Ascending aorta (tissue), 2 donors: ENCODE results near the gene CYP2A6. TPM values are rescaled to one million over a fixed set of nuclear protein-coding genes. Genes with fewer than 3 reads are reported as not detected.

ENCODE experiments used
- DNase-seq, 2 donors: peaks; one replicate each; pipeline ENCODE4 v3.0.0-alpha.2; 2019; ENCODE audit warnings: low spot score in 2 of 2
- H3K27ac ChIP-seq, 2 donors: fragments of 200-600 bp; sonication (generic); one replicate each; pipeline ENCODE4 v1.5.1; 2016 to 2017; ENCODE audit warnings: mild to moderate bottlenecking in 1 of 2
- H3K27me3 ChIP-seq: fragments of 200-600 bp; sonication (generic); one replicate; pipeline ENCODE4 v1.5.1; 2017
- H3K36me3 ChIP-seq, 2 donors: fragments of 200-600 bp; sonication (generic); one replicate each; pipeline ENCODE4 v1.5.1; 2016
- H3K4me1 ChIP-seq, 2 donors: fragments of 200-600 bp; sonication (generic); one replicate each; pipeline ENCODE4 v1.5.1; 2016 to 2017; ENCODE audit warnings: mild to moderate bottlenecking in 1 of 2
- H3K4me3 ChIP-seq, 2 donors: fragments of 200-600 bp; sonication (generic); one replicate each; pipeline ENCODE4 v1.5.1; 2016 to 2017; ENCODE audit warnings: mild to moderate bottlenecking in 1 of 2
- H3K9me3 ChIP-seq, 2 donors: fragments of 200-600 bp; sonication (generic); one replicate each; pipeline ENCODE4 v1.5.1; 2016
- intact Hi-C: fragments of 100-400 bp; cut with DNase I; formaldehyde crosslinking; loops from one replicate; pipeline ENCODE4 v1.15.1; 2023
- total RNA-seq: library from RNA; depleted of rRNA; stranded (reverse); fragments of >200 nt; gene quantifications from one replicate; pipeline ENCODE4 v1.1.0, GENCODE V29; 2016
- TF ChIP-seq, protein P1 (sequence below), 3 experiments: fragments of 200-600 bp in 2 of 3; fragments of 450-650 bp in 1 of 3; sonication (generic) in 2 of 3; IDR thresholded peaks; one replicate each; pipeline ENCODE4 v1.5.1; 2016 to 2019; ENCODE audit warnings: antibody characterized with exemption in 3 of 3, mild to moderate bottlenecking in 1 of 3, moderate library complexity in 1 of 3

Gene CYP2A6
- total RNA-seq, 1 donor from 2014 or later = not detected

GRCh38 chr19:40797963-40798682 is 52.1 kb downstream of the CYP2A6 start:
- DNase-seq = peak in 1 of 2 donors; percentile 86
- no peaks in the 10 kb centered on the region for H3K9me3 ChIP-seq
- peak overlapping the region; percentile 89 to 95 for H3K27ac ChIP-seq
- TF ChIP-seq, protein P1, sequence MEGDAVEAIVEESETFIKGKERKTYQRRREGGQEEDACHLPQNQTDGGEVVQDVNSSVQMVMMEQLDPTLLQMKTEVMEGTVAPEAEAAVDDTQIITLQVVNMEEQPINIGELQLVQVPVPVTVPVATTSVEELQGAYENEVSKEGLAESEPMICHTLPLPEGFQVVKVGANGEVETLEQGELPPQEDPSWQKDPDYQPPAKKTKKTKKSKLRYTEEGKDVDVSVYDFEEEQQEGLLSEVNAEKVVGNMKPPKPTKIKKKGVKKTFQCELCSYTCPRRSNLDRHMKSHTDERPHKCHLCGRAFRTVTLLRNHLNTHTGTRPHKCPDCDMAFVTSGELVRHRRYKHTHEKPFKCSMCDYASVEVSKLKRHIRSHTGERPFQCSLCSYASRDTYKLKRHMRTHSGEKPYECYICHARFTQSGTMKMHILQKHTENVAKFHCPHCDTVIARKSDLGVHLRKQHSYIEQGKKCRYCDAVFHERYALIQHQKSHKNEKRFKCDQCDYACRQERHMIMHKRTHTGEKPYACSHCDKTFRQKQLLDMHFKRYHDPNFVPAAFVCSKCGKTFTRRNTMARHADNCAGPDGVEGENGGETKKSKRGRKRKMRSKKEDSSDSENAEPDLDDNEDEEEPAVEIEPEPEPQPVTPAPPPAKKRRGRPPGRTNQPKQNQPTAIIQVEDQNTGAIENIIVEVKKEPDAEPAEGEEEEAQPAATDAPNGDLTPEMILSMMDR (IDR thresholded peaks at IDR 0.05) = peak; percentile 28 to 54 (median 48)
- intact Hi-C loops = loop anchor here (1.0 to 10.0 kb wide), 4 partner anchors 20 to 373 kb away; partner anchors contain the start of genes RAB4B and SERTAD1
- peaks cover 25 to 39% of the 10 kb centered on the region in 2 donors for H3K4me1 ChIP-seq
- peak overlapping the region; percentile 55 to 99 for H3K4me3 ChIP-seq
- H3K36me3 ChIP-seq = peaks cover 8 to 12% of the 10 kb centered on the region in 2 donors
- H3K27me3 ChIP-seq = no peaks in the 10 kb centered on the region

DNA sequence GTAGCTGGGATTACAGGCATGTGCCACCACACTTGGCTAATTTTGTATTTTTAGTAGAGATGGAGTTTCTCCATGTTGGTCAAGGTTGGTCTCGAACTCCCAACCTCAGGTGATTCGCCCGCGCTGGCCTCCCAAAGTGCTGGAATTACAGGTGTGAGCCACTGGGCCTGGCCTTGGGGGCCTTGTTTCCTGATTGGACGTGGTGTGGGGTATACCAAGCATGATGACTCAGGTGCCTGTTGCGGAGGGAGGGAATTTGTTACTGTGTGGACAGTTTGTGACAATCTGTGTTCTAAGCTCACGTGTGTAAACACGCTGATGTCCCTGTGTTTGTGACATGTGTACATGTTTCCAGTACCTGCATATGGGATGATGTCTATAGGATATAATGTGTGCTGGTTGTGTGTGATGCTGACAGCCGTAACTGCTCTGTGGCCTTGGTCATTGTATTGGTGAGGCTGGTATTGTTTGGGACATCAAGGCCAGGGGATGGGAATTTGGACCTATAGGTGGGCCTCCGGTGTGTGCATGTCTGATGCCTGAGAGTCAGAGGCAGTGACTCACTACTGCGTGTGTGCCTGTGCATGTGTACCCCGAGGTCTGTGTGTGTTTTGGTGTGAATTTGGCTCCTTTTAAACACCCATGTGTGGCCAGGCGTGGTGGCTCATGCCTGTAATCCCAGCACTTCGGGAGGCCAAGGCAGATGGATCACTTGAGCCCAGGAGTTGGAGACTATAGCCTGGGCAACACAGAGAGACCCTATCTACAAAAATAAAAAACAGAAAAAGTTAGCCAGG is 52.9 kb downstream of the CYP2A6 start:
- Histone ChIP-seq H3K4me3 (peak overlapping the region in 1 of 2 donors; percentile 99), H3K27me3 (no peaks in the 10 kb centered on the region), H3K4me1 (peaks cover 19 to 37% of the 10 kb centered on the region in 2 donors), H3K36me3 (peaks cover 8 to 12% of the 10 kb centered on the region in 2 donors), H3K27ac (peak overlapping the region; percentile 89 to 95), H3K9me3 (no peaks in the 10 kb centered on the region)
- DNase-seq = no peak
- intact Hi-C loops = loop anchor here (5.0 to 10.0 kb wide), 2 partner anchors 135 to 373 kb away; partner anchors contain the start of gene SERTAD1
- TF ChIP-seq, protein P1 (IDR thresholded peaks at IDR 0.05) = no peak

Other genes with a start within 250 kb of the CYP2A6 start
- gene LTBP4, start 249.1 kb downstream of the CYP2A6 start, total RNA-seq = 691 TPM
- gene NUMBL, start 159.8 kb downstream of the CYP2A6 start, total RNA-seq = 360 TPM
- gene COQ8B, start 133.6 kb downstream of the CYP2A6 start, total RNA-seq = 33.3 TPM
- 60.7 TPM for gene ITPKC, start 133.3 kb downstream of the CYP2A6 start, total RNA-seq
- gene ACTMAP, start 100.0 kb downstream of the CYP2A6 start, total RNA-seq = 8.3 TPM
- 154 TPM for gene SNRPA, start 99.2 kb downstream of the CYP2A6 start, total RNA-seq
- not detected for gene MIA, start 74.9 kb downstream of the CYP2A6 start, total RNA-seq
- gene RAB4B, start 72.2 kb downstream of the CYP2A6 start, total RNA-seq = 56.8 TPM
- gene EGLN2, start 51.3 kb downstream of the CYP2A6 start, total RNA-seq = 149 TPM
- not detected for gene CYP2A7, start 31.8 kb upstream of the CYP2A6 start, total RNA-seq
- gene CYP2B6, start 140.8 kb upstream of the CYP2A6 start, total RNA-seq = not detected
- gene CYP2A13, start 238.0 kb upstream of the CYP2A6 start, total RNA-seq = not detected